ENCODE measurements around the gene POMP. TPM values are rescaled to one million over a fixed set of nuclear protein-coding genes. Genes with fewer than 3 reads are reported as not detected.

Gene POMP
- total RNA-seq, 1 experiment from 2014 or later: 92.2 TPM

DNA sequence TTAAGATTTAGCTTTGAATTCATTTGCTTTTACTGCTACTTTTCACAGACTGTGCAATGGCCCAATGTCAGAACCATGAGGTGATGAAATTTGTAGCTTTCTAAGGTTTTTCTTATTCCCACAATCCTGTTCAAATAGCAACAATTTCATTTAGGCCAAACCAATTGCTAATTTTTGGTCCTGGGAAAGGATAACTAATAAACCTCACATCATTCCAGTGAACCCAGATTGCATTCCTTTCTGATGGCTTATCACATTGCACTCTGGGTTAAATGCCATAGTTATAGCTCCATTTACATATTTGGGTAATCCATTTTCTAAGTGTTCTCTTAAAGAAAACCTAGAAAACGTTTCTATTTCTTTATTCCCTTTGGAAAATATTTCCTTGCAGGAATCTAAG, 22.9 kb upstream of the POMP start (continued):
- TF ChIP-seq ZNF396 (CRISPR knock-in tag; IDR thresholded peaks at IDR 0.05; ENCODE audit: borderline replicate concordance) (no peak), MYBL2 (CRISPR knock-in tag; IDR thresholded peaks at IDR 0.05) (no peak), ATF6 (CRISPR knock-in tag; IDR thresholded peaks at IDR 0.05) (no peak), TEAD4 (CRISPR knock-in tag; IDR thresholded peaks at IDR 0.05) (no peak), ZNF425 (CRISPR knock-in tag; conservative IDR thresholded peaks at IDR 0.05) (no peak)
- TF ChIP-seq, protein P1, sequence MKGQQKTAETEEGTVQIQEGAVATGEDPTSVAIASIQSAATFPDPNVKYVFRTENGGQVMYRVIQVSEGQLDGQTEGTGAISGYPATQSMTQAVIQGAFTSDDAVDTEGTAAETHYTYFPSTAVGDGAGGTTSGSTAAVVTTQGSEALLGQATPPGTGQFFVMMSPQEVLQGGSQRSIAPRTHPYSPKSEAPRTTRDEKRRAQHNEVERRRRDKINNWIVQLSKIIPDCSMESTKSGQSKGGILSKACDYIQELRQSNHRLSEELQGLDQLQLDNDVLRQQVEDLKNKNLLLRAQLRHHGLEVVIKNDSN (CRISPR knock-in tag; IDR thresholded peaks at IDR 0.05): no peak

- ATAC-seq: peak; percentile 97
- POLR2A ChIA-PET: no interaction called here
- Mint-ChIP-seq H3K27ac (peak overlapping the region; percentile 45; the same call in 1 of the 2 replicates), H3K9me3 (peaks cover 3% of the 10 kb centered on the region; the same call in 1 of the 2 replicates), H3K36me3 (no peaks in the 10 kb centered on the region), H3K27me3 (ENCODE audit: low read depth) (no peaks in the 10 kb centered on the region), H3K4me3 (no peak overlapping the region), H3K4me1 (peaks cover 14% of the 10 kb centered on the region)
- peak; percentile 68 for DNase-seq (ENCODE audit: low spot score)
- TF ChIP-seq, protein P2, sequence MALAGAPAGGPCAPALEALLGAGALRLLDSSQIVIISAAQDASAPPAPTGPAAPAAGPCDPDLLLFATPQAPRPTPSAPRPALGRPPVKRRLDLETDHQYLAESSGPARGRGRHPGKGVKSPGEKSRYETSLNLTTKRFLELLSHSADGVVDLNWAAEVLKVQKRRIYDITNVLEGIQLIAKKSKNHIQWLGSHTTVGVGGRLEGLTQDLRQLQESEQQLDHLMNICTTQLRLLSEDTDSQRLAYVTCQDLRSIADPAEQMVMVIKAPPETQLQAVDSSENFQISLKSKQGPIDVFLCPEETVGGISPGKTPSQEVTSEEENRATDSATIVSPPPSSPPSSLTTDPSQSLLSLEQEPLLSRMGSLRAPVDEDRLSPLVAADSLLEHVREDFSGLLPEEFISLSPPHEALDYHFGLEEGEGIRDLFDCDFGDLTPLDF (CRISPR knock-in tag; IDR thresholded peaks at IDR 0.05): no peak
- TF ChIP-seq KAT7 (CRISPR knock-in tag; IDR thresholded peaks at IDR 0.05; ENCODE audit: borderline replicate concordance): no peak
- TF ChIP-seq ZNF219 (CRISPR knock-in tag; IDR thresholded peaks at IDR 0.05; ENCODE audit: borderline replicate concordance): no peak
- peak; percentile 63; the same call in 1 of the 2 replicates for TF ChIP-seq CTCF (IDR thresholded peaks at IDR 0.05)
- TF ChIP-seq ZNF416 (CRISPR knock-in tag; IDR thresholded peaks at IDR 0.05): peak; percentile 100
- CTCF ChIA-PET: interaction anchor here (0.6 to 2.1 kb wide), 2 partner anchors 88 to 308 kb away, joined by 3 to 11 read pairs; no protein-coding TSS in a partner anchor
These were observed 22.1 kb upstream of the POMP start for GRCh38 chr13:28636677-28637317.

- no peaks in the 10 kb centered on the region for H3K36me3 Mint-ChIP-seq
- H3K27ac Mint-ChIP-seq: peak overlapping the region; percentile 49
- ATAC-seq: no peak
- no peaks in the 10 kb centered on the region for H3K27me3 Mint-ChIP-seq (ENCODE audit: low read depth)
- H3K4me1 Mint-ChIP-seq: peaks cover 14% of the 10 kb centered on the region
- H3K9me3 Mint-ChIP-seq: peaks cover 3% of the 10 kb centered on the region; the same call in 1 of the 2 replicates
- no peak overlapping the region for H3K4me3 Mint-ChIP-seq
- TF ChIP-seq AFF4 (CRISPR knock-in tag; IDR thresholded peaks at IDR 0.05; ENCODE audit: borderline replicate concordance): no peak
- ChIA-PET CTCF (interaction anchor here (0.6 to 2.1 kb wide), 4 partner anchors 88 to 331 kb away, joined by 3 to 11 read pairs (median 5); no protein-coding TSS in a partner anchor), POLR2A (no interaction called here)
- DNase-seq (ENCODE audit: low spot score): no peak
These were observed 21.1 kb upstream of the POMP start for GRCh38 chr13:28637714-28638355.
